Measurements from ENCODE around the gene GDF11.

The GDF11 gene

GRCh38 chr12:55720894-55721444 lies 22.0 kb upstream of the GDF11 start:
- H3K4me3 ChIP-seq (ENCODE audit: low read depth, low read length): no peak overlapping the region

More at GRCh38 chr12:55720894-55721444, 22.0 kb upstream of the GDF11 start:
- CTCF ChIA-PET: interaction anchor here (0.6 to 7.0 kb wide), 11 partner anchors 9 to 105 kb away, joined by 3 to 127 read pairs (median 5); partner anchors contain the start of gene ITGA7
- POLR2A ChIA-PET: interaction anchor here (0.7 to 1.7 kb wide), 3 partner anchors 8 to 20 kb away, joined by 3 to 7 read pairs (median 4); partner anchors contain the start of gene CD63
- H3K36me3 ChIP-seq (ENCODE audit: control insufficient read depth in 2 of 2, insufficient read depth in 1 of 2, low read length in 2 of 2): peaks cover 6 to 54% of the 10 kb centered on the region in 2 experiments
- peaks cover 13% of the 10 kb centered on the region; the same call in 1 of the 2 replicates for H3K4me1 ChIP-seq (ENCODE audit: control insufficient read depth, insufficient read depth, low read length)
- no peak overlapping the region for H3K27ac ChIP-seq (ENCODE audit: extremely low read depth, low read depth, low read length)
- no peaks in the 10 kb centered on the region for H3K9me3 ChIP-seq (ENCODE audit: control insufficient read depth, insufficient read depth, low read depth, low read length)
- TF ChIP-seq GLIS2 (tag by site-specific recombination; IDR thresholded peaks at IDR 0.05) (peak; percentile 26; the same call in 1 of the 2 replicates), ZNF654 (tag by site-specific recombination; IDR thresholded peaks at IDR 0.05; ENCODE audit: low read depth) (peak; percentile 30), SCRT2 (tag by site-specific recombination; IDR thresholded peaks at IDR 0.05) (peak; percentile 75), ZBTB48 (tag by site-specific recombination; IDR thresholded peaks at IDR 0.05) (peak; percentile 79), ZNF704 (tag by site-specific recombination; IDR thresholded peaks at IDR 0.05) (no peak), ZBTB11 (tag by site-specific recombination; conservative IDR thresholded peaks at IDR 0.05; ENCODE audit: low read depth) (no peak), CTCF (tag by site-specific recombination; IDR thresholded peaks at IDR 0.05) (peak; percentile 67; the same call in 1 of the 2 replicates), EGR2 (tag by site-specific recombination; IDR thresholded peaks at IDR 0.05; ENCODE audit: low read depth) (peak; percentile 32; the same call in 1 of the 2 replicates), ZNF266 (tag by site-specific recombination; IDR thresholded peaks at IDR 0.05; ENCODE audit: low read depth) (no peak), TSHZ1 (tag by site-specific recombination; IDR thresholded peaks at IDR 0.05; ENCODE audit: borderline replicate concordance) (no peak), ZNF600 (tag by site-specific recombination; IDR thresholded peaks at IDR 0.05) (0 out of 2 replicates have a peak, but pooled peaks have one; percentile 39), ZNF341 (tag by site-specific recombination; IDR thresholded peaks at IDR 0.05; ENCODE audit: low read depth) (no peak), ZNF335 (tag by site-specific recombination; conservative IDR thresholded peaks at IDR 0.05) (peak; percentile 36)
- TF ChIP-seq, protein P1, sequence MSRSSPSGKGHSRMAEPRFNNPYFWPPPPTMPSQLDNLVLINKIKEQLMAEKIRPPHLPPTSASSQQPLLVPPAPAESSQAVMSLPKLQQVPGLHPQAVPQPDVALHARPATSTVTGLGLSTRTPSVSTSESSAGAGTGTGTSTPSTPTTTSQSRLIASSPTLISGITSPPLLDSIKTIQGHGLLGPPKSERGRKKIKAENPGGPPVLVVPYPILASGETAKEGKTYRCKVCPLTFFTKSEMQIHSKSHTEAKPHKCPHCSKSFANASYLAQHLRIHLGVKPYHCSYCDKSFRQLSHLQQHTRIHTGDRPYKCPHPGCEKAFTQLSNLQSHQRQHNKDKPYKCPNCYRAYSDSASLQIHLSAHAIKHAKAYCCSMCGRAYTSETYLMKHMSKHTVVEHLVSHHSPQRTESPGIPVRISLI (tag by site-specific recombination; IDR thresholded peaks at IDR 0.05): peak; percentile 83
